Measurements from ENCODE around the gene HHIPL1. TPM values are rescaled to one million over a fixed set of nuclear protein-coding genes. Genes with fewer than 3 reads are reported as not detected.
"Not testable (repeated sequence)": the region's sequence is repeated elsewhere in the genome, so short reads cannot be mapped to it uniquely, and the experiment has no call there.

Gene HHIPL1
- total RNA-seq, 1 donor from 2014 or later, result 5.9 TPM

DNA sequence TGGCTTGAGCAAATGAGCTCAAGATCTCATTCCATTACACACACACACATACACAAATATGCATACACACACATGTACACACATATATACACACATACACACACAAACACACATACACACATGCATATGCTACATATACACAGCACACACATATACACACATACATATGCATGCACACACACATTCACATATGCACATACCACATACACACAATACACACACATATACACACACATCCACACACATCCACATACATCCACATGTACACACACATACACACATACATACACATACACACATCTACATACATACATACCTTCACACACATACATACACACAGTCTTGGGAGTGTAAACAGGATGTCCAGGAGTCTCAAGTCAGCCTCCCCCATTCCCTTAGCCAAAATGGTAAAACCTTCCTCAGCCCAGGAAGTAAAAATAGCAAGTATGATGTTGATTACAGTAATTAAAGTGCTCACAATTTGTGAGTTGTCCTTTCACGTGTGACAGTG is 12.8 kb downstream of the HHIPL1 start:
- H3K4me1 ChIP-seq, result peaks cover 18% of the 10 kb centered on the region
- DNase-seq (ENCODE audit: extremely low spot score in 2 of 2), result no peak
- H3K27ac ChIP-seq, result no peak overlapping the region
- no peaks in the 10 kb centered on the region for H3K27me3 ChIP-seq
- no peak for TF ChIP-seq POLR2AphosphoS5 (IDR thresholded peaks at IDR 0.05; ENCODE audit: insufficient read depth in 1 of 2, low read depth in 1 of 2)
- no peak for TF ChIP-seq POLR2A (IDR thresholded peaks at IDR 0.05)
- TF ChIP-seq, protein P1, sequence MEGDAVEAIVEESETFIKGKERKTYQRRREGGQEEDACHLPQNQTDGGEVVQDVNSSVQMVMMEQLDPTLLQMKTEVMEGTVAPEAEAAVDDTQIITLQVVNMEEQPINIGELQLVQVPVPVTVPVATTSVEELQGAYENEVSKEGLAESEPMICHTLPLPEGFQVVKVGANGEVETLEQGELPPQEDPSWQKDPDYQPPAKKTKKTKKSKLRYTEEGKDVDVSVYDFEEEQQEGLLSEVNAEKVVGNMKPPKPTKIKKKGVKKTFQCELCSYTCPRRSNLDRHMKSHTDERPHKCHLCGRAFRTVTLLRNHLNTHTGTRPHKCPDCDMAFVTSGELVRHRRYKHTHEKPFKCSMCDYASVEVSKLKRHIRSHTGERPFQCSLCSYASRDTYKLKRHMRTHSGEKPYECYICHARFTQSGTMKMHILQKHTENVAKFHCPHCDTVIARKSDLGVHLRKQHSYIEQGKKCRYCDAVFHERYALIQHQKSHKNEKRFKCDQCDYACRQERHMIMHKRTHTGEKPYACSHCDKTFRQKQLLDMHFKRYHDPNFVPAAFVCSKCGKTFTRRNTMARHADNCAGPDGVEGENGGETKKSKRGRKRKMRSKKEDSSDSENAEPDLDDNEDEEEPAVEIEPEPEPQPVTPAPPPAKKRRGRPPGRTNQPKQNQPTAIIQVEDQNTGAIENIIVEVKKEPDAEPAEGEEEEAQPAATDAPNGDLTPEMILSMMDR (IDR thresholded peaks at IDR 0.05), result no peak
- no peak overlapping the region for H3K4me3 ChIP-seq
- no peaks in the 10 kb centered on the region for H3K36me3 ChIP-seq
- intact Hi-C loops (cut with DNase I), result no loop called here
- H3K9me3 ChIP-seq, result no peaks in the 10 kb centered on the region

GRCh38 chr14:99658218-99658845 is 13.4 kb downstream of the HHIPL1 start:
- Histone ChIP-seq H3K36me3 (no peaks in the 10 kb centered on the region), H3K27ac (no peak overlapping the region), H3K27me3 (no peaks in the 10 kb centered on the region), H3K4me1 (peaks cover 18% of the 10 kb centered on the region), H3K4me3 (no peak overlapping the region), H3K9me3 (no peaks in the 10 kb centered on the region)
- DNase-seq (ENCODE audit: extremely low spot score in 2 of 2), result no peak
- intact Hi-C loops (cut with DNase I), result no loop called here
- TF ChIP-seq POLR2A (IDR thresholded peaks at IDR 0.05) (no peak), POLR2AphosphoS5 (IDR thresholded peaks at IDR 0.05; ENCODE audit: insufficient read depth in 1 of 2, low read depth in 1 of 2) (no peak)

DNA sequence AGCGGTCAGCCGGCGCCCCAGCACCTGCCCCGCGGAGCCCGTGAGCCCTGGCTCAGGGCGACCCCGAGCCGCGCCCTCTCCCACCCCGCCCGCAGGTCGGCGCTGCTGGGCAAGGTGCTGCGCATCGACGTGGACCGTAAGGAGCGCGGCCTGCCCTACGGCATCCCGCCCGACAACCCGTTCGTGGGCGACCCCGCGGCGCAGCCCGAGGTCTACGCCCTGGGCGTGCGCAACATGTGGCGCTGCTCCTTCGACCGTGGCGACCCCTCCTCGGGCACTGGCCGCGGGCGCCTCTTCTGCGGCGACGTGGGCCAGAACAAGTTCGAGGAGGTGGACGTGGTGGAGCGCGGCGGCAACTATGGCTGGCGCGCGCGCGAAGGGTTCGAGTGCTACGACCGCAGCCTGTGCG is 14.4 kb downstream of the HHIPL1 start:
- no peak for DNase-seq (ENCODE audit: extremely low spot score in 2 of 2)
- intact Hi-C loops (cut with DNase I), result no loop called here
- H3K27me3 ChIP-seq, result no peaks in the 10 kb centered on the region
- no peaks in the 10 kb centered on the region for H3K36me3 ChIP-seq
- no peaks in the 10 kb centered on the region for H3K9me3 ChIP-seq
- peaks cover 13% of the 10 kb centered on the region for H3K4me1 ChIP-seq
- H3K27ac ChIP-seq, result no peak overlapping the region
- H3K4me3 ChIP-seq, result peak overlapping the region in 1 of 2 donors; percentile 1
- TF ChIP-seq POLR2A (IDR thresholded peaks at IDR 0.05) (no peak), POLR2AphosphoS5 (IDR thresholded peaks at IDR 0.05; ENCODE audit: insufficient read depth in 1 of 2, low read depth in 1 of 2) (no peak)
- TF ChIP-seq, protein P1 (IDR thresholded peaks at IDR 0.05), result no peak

GRCh38 chr14:99660006-99660566 is 15.2 kb downstream of the HHIPL1 start:
- TF ChIP-seq POLR2A (IDR thresholded peaks at IDR 0.05) (no peak), POLR2AphosphoS5 (IDR thresholded peaks at IDR 0.05; ENCODE audit: insufficient read depth in 1 of 2, low read depth in 1 of 2) (no peak)
- TF ChIP-seq, protein P1 (IDR thresholded peaks at IDR 0.05), result no peak
- Histone ChIP-seq H3K4me3 (peak overlapping the region in 1 of 2 donors; percentile 1), H3K4me1 (peaks cover 10% of the 10 kb centered on the region), H3K27ac (no peak overlapping the region), H3K36me3 (no peaks in the 10 kb centered on the region), H3K27me3 (no peaks in the 10 kb centered on the region), H3K9me3 (no peaks in the 10 kb centered on the region)
- intact Hi-C loops (cut with DNase I), result no loop called here
- DNase-seq (ENCODE audit: extremely low spot score in 2 of 2), result no peak

- TF ChIP-seq, protein P1 (IDR thresholded peaks at IDR 0.05), result no peak
- TF ChIP-seq POLR2AphosphoS5 (IDR thresholded peaks at IDR 0.05; ENCODE audit: insufficient read depth in 1 of 2, low read depth in 1 of 2) (no peak), POLR2A (IDR thresholded peaks at IDR 0.05) (no peak)
- H3K36me3 ChIP-seq, result no peaks in the 10 kb centered on the region
- H3K9me3 ChIP-seq, result no peaks in the 10 kb centered on the region
- peaks cover 10% of the 10 kb centered on the region for H3K4me1 ChIP-seq
- no peaks in the 10 kb centered on the region for H3K27me3 ChIP-seq
- no peak for DNase-seq (ENCODE audit: extremely low spot score in 2 of 2)
- H3K27ac ChIP-seq, result no peak overlapping the region
- intact Hi-C loops (cut with DNase I), result no loop called here
- H3K4me3 ChIP-seq, result no peak overlapping the region
Observed at GRCh38 chr14:99660794-99661193, 15.9 kb downstream of the HHIPL1 start.

DNA sequence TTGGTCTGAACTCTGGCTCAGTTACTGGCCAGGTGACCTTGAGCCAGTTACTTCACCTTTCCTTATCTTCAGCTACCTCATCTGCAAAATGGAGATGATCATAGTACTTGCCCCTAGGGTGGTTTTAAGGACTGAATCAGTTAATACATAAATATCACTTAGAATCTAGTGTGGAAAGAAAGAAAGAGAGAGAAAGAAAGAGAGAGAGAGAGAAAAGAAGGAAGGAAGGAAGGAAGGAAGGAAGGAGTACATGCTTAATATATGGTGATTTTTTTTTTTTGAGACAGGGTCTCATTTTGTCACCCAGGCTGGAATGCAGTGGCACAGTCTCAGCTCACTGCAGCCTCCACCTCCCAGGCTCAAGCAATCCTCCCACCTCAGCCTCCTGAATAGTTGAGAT is 16.3 kb downstream of the HHIPL1 start:
- DNase-seq (ENCODE audit: extremely low spot score in 2 of 2); H3K27me3 ChIP-seq; H3K36me3 ChIP-seq; H3K4me3 ChIP-seq; H3K27ac ChIP-seq; H3K9me3 ChIP-seq; intact Hi-C loops (cut with DNase I): not testable (repeated sequence)
- H3K4me1 ChIP-seq, result peaks cover 10% of the 10 kb centered on the region
